ENCODE measurements around the gene DYNC1LI1.

The DYNC1LI1 gene

GRCh38 chr3:32613183-32613582 lies 42.5 kb upstream of the DYNC1LI1 start:
- Histone ChIP-seq H3K23ac (ENCODE audit: low read length) (no peak overlapping the region), H3K4ac (ENCODE audit: low read depth, low read length) (no peak overlapping the region), H3K9me3 (ENCODE audit: insufficient read depth, low read depth, low read length) (no peaks in the 10 kb centered on the region), H2BK5ac (ENCODE audit: low read depth, low read length, poor library complexity) (no peak overlapping the region), H3K36me3 (ENCODE audit: control insufficient read depth in 1 of 2, insufficient read depth in 2 of 2, low read length in 2 of 2) (no peaks in the 10 kb centered on the region), H4K12ac (ENCODE audit: low read depth, low read length) (no peak overlapping the region), H3K27ac (ENCODE audit: low read depth, low read length) (no peak overlapping the region), H3K4me3 (ENCODE audit: low read depth, low read length) (no peak overlapping the region), H3K18ac (ENCODE audit: low read length) (no peak overlapping the region), H2AFZ (ENCODE audit: insufficient read depth, low read length, poor library complexity) (no peak overlapping the region), H3K14ac (ENCODE audit: low read length) (no peak overlapping the region), H3K4me1 (ENCODE audit: control insufficient read depth in 1 of 2, insufficient read depth in 2 of 2, low read length in 2 of 2) (no peaks in the 10 kb centered on the region), H2BK120ac (ENCODE audit: insufficient read depth, low read length, poor library complexity) (no peak overlapping the region), H3K4me2 (ENCODE audit: low read length) (no peak overlapping the region), H3K79me1 (ENCODE audit: low read length) (no peaks in the 10 kb centered on the region), H2AK5ac (ENCODE audit: low read length) (no peak overlapping the region), H4K91ac (ENCODE audit: low read depth, low read length) (no peak overlapping the region), H3K27me3 (ENCODE audit: insufficient read depth, low read length) (no peaks in the 10 kb centered on the region), H2BK12ac (ENCODE audit: low read length) (no peak overlapping the region), H3K9ac (ENCODE audit: low read length) (no peak overlapping the region), H3K79me2 (ENCODE audit: control insufficient read depth, insufficient read depth, low read length, poor library complexity) (no peaks in the 10 kb centered on the region), H4K8ac (ENCODE audit: low read depth, low read length) (no peak overlapping the region)
- WGBS (ENCODE audit: extremely low coverage, insufficient coverage, insufficient read length), result no CpG with 5 or more reads among the region's 4 CpGs
- no peak for DNase-seq

- no peak overlapping the region for H2AK5ac ChIP-seq (ENCODE audit: low read length)
- no peak overlapping the region for H4K8ac ChIP-seq (ENCODE audit: low read depth, low read length)
- no CpG with 5 or more reads among the region's 1 CpG for WGBS (ENCODE audit: extremely low coverage, insufficient coverage, insufficient read length)
Observed at GRCh38 chr3:32612547-32612946, 41.9 kb upstream of the DYNC1LI1 start.

GRCh38 chr3:32607522-32607921 lies 36.9 kb upstream of the DYNC1LI1 start:
- Histone ChIP-seq H3K4me3 (ENCODE audit: low read depth, low read length) (no peak overlapping the region), H3K79me1 (ENCODE audit: low read length) (no peaks in the 10 kb centered on the region), H4K91ac (ENCODE audit: low read depth, low read length) (no peak overlapping the region), H3K18ac (ENCODE audit: low read length) (no peak overlapping the region), H2AFZ (ENCODE audit: insufficient read depth, low read length, poor library complexity) (no peak overlapping the region), H3K79me2 (ENCODE audit: control insufficient read depth, insufficient read depth, low read length, poor library complexity) (no peaks in the 10 kb centered on the region), H2BK120ac (ENCODE audit: insufficient read depth, low read length, poor library complexity) (no peak overlapping the region), H3K4me1 (ENCODE audit: control insufficient read depth in 1 of 2, insufficient read depth in 2 of 2, low read length in 2 of 2) (no peaks in the 10 kb centered on the region), H4K8ac (ENCODE audit: low read depth, low read length) (no peak overlapping the region), H3K4ac (ENCODE audit: low read depth, low read length) (no peak overlapping the region), H2AK5ac (ENCODE audit: low read length) (no peak overlapping the region), H3K27me3 (ENCODE audit: insufficient read depth, low read length) (no peaks in the 10 kb centered on the region), H3K14ac (ENCODE audit: low read length) (no peak overlapping the region), H3K36me3 (ENCODE audit: control insufficient read depth in 1 of 2, insufficient read depth in 2 of 2, low read length in 2 of 2) (no peaks in the 10 kb centered on the region), H3K27ac (ENCODE audit: low read depth, low read length) (no peak overlapping the region), H3K9ac (ENCODE audit: low read length) (no peak overlapping the region), H4K12ac (ENCODE audit: low read depth, low read length) (no peak overlapping the region), H2BK12ac (ENCODE audit: low read length) (no peak overlapping the region), H3K9me3 (ENCODE audit: insufficient read depth, low read depth, low read length) (no peaks in the 10 kb centered on the region), H3K23ac (ENCODE audit: low read length) (no peak overlapping the region), H3K4me2 (ENCODE audit: low read length) (no peak overlapping the region), H2BK5ac (ENCODE audit: low read depth, low read length, poor library complexity) (no peak overlapping the region)
- WGBS (ENCODE audit: extremely low coverage, insufficient coverage, insufficient read length), result no CpG with 5 or more reads among the region's 2 CpGs
- DNase-seq, result no peak

More at GRCh38 chr3:32612547-32612946, 41.9 kb upstream of the DYNC1LI1 start:
- H3K79me1 ChIP-seq (ENCODE audit: low read length), result no peaks in the 10 kb centered on the region
- H3K23ac ChIP-seq (ENCODE audit: low read length), result no peak overlapping the region
- no peaks in the 10 kb centered on the region for H3K4me1 ChIP-seq (ENCODE audit: control insufficient read depth in 1 of 2, insufficient read depth in 2 of 2, low read length in 2 of 2)
- H2BK5ac ChIP-seq (ENCODE audit: low read depth, low read length, poor library complexity), result no peak overlapping the region
- H3K4me2 ChIP-seq (ENCODE audit: low read length), result no peak overlapping the region
- H3K4ac ChIP-seq (ENCODE audit: low read depth, low read length), result no peak overlapping the region
- H3K4me3 ChIP-seq (ENCODE audit: low read depth, low read length), result no peak overlapping the region
- DNase-seq, result no peak
- H3K9me3 ChIP-seq (ENCODE audit: insufficient read depth, low read depth, low read length), result no peaks in the 10 kb centered on the region
- H3K27ac ChIP-seq (ENCODE audit: low read depth, low read length), result no peak overlapping the region
- H4K91ac ChIP-seq (ENCODE audit: low read depth, low read length), result no peak overlapping the region
- no peak overlapping the region for H3K18ac ChIP-seq (ENCODE audit: low read length)
- no peaks in the 10 kb centered on the region for H3K27me3 ChIP-seq (ENCODE audit: insufficient read depth, low read length)
- H2BK12ac ChIP-seq (ENCODE audit: low read length), result no peak overlapping the region
- H3K9ac ChIP-seq (ENCODE audit: low read length), result no peak overlapping the region
- H2BK120ac ChIP-seq (ENCODE audit: insufficient read depth, low read length, poor library complexity), result no peak overlapping the region
- no peak overlapping the region for H3K14ac ChIP-seq (ENCODE audit: low read length)
- H3K36me3 ChIP-seq (ENCODE audit: control insufficient read depth in 1 of 2, insufficient read depth in 2 of 2, low read length in 2 of 2), result no peaks in the 10 kb centered on the region
- no peak overlapping the region for H2AFZ ChIP-seq (ENCODE audit: insufficient read depth, low read length, poor library complexity)
- H4K12ac ChIP-seq (ENCODE audit: low read depth, low read length), result no peak overlapping the region
- H3K79me2 ChIP-seq (ENCODE audit: control insufficient read depth, insufficient read depth, low read length, poor library complexity), result no peaks in the 10 kb centered on the region

- no CpG with 5 or more reads among the region's 3 CpGs for WGBS (ENCODE audit: extremely low coverage, insufficient coverage, insufficient read length)
- Histone ChIP-seq H3K23ac (ENCODE audit: low read length) (no peak overlapping the region), H2BK12ac (ENCODE audit: low read length) (no peak overlapping the region), H3K27me3 (ENCODE audit: insufficient read depth, low read length) (no peaks in the 10 kb centered on the region), H3K18ac (ENCODE audit: low read length) (no peak overlapping the region), H3K36me3 (ENCODE audit: control insufficient read depth in 1 of 2, insufficient read depth in 2 of 2, low read length in 2 of 2) (no peaks in the 10 kb centered on the region), H2BK5ac (ENCODE audit: low read depth, low read length, poor library complexity) (no peak overlapping the region), H4K91ac (ENCODE audit: low read depth, low read length) (no peak overlapping the region), H3K9me3 (ENCODE audit: insufficient read depth, low read depth, low read length) (no peaks in the 10 kb centered on the region), H3K14ac (ENCODE audit: low read length) (no peak overlapping the region), H3K79me1 (ENCODE audit: low read length) (no peaks in the 10 kb centered on the region), H3K4me2 (ENCODE audit: low read length) (no peak overlapping the region), H4K8ac (ENCODE audit: low read depth, low read length) (no peak overlapping the region), H2AFZ (ENCODE audit: insufficient read depth, low read length, poor library complexity) (no peak overlapping the region), H3K4me3 (ENCODE audit: low read depth, low read length) (no peak overlapping the region), H3K4me1 (ENCODE audit: control insufficient read depth in 1 of 2, insufficient read depth in 2 of 2, low read length in 2 of 2) (no peaks in the 10 kb centered on the region), H3K79me2 (ENCODE audit: control insufficient read depth, insufficient read depth, low read length, poor library complexity) (no peaks in the 10 kb centered on the region), H3K4ac (ENCODE audit: low read depth, low read length) (no peak overlapping the region), H2BK120ac (ENCODE audit: insufficient read depth, low read length, poor library complexity) (no peak overlapping the region), H2AK5ac (ENCODE audit: low read length) (no peak overlapping the region), H3K27ac (ENCODE audit: low read depth, low read length) (no peak overlapping the region), H4K12ac (ENCODE audit: low read depth, low read length) (no peak overlapping the region), H3K9ac (ENCODE audit: low read length) (no peak overlapping the region)
- DNase-seq, result no peak
Observed at GRCh38 chr3:32606960-32607359, 36.3 kb upstream of the DYNC1LI1 start.

Measured in trophoblast cell (in vitro differentiated cells and primary cell).